Raji (cell line): ENCODE measurements around the gene TUBAL3.

ENCODE experiments used
- POLR2A ChIP-seq: IDR thresholded peaks from 2 replicates; pipeline ENCODE4 v1.6.1; 2011; ENCODE audit warnings: low read depth, low read length, control low read depth; ENCODE audit not compliant: insufficient read depth

The TUBAL3 gene

GRCh38 chr10:5440206-5440605 is 35.6 kb upstream of the TUBAL3 start:
- TF ChIP-seq POLR2A: no peak

- TF ChIP-seq POLR2A: no peak
Observed at GRCh38 chr10:5435328-5435727, 30.7 kb upstream of the TUBAL3 start.

GRCh38 chr10:5434017-5434753 is 29.6 kb upstream of the TUBAL3 start:
- TF ChIP-seq POLR2A: no peak

- no peak for TF ChIP-seq POLR2A
Observed at GRCh38 chr10:5433182-5433581, 28.6 kb upstream of the TUBAL3 start.

- no peak for TF ChIP-seq POLR2A
Observed at GRCh38 chr10:5428133-5428532, 23.5 kb upstream of the TUBAL3 start.

GRCh38 chr10:5424751-5425150 is 20.1 kb upstream of the TUBAL3 start:
- no peak for TF ChIP-seq POLR2A

- TF ChIP-seq POLR2A: no peak
Observed at GRCh38 chr10:5423771-5424170, 19.1 kb upstream of the TUBAL3 start.

- TF ChIP-seq POLR2A: no peak
Observed at GRCh38 chr10:5419466-5420094, 15.0 kb upstream of the TUBAL3 start.

GRCh38 chr10:5418584-5418983 is 14.0 kb upstream of the TUBAL3 start:
- no peak for TF ChIP-seq POLR2A

- no peak for TF ChIP-seq POLR2A
Observed at GRCh38 chr10:5416981-5417380, 12.4 kb upstream of the TUBAL3 start.

GRCh38 chr10:5413012-5413938 is 8.6 kb upstream of the TUBAL3 start:
- TF ChIP-seq POLR2A: no peak

GRCh38 chr10:5412277-5412941 is 7.8 kb upstream of the TUBAL3 start, which contains the start of gene NET1:
Gene NET1 (plus strand): TSS chr10:5412557. CDS start chr10:5412693, 136 bp downstream.
- peak; percentile 70 for TF ChIP-seq POLR2A

- TF ChIP-seq POLR2A: no peak
Observed at GRCh38 chr10:5411941-5412276, 7.3 kb upstream of the TUBAL3 start.

GRCh38 chr10:5406918-5407317 is 2.3 kb upstream of the TUBAL3 start:
- no peak for TF ChIP-seq POLR2A

- TF ChIP-seq POLR2A: no peak
Observed at GRCh38 chr10:5402798-5403197, 1.8 kb downstream of the TUBAL3 start.
